Adrenal gland (tissue), 5 donors: ENCODE results near the gene IDH3G.
A peak's percentile ranks its signal among the peaks of the same experiment; 100 is the strongest.

Source experiments
- POLR2A ChIP-seq, 2 donors: fragments of 450-650 bp; IDR thresholded peaks; one replicate each; pipeline ENCODE4 v1.6.1; 2017; ENCODE audit warnings: antibody characterized with exemption in 2 of 2, mild to moderate bottlenecking in 2 of 2, moderate library complexity in 1 of 2
- TF ChIP-seq, protein P1 (sequence below), 6 experiments: fragments of 450-650 bp in 4 of 6; fragments of 200-600 bp in 2 of 6; sonication (generic) in 1 of 6; IDR thresholded peaks; 1 replicate in 5 of 6; 2 replicates in 1 of 6; pipeline versions ENCODE4 v1.5.1 to v1.8.0; 2016 to 2021; ENCODE audit warnings: antibody characterized with exemption in 6 of 6, mild to moderate bottlenecking in 2 of 6, moderate library complexity in 1 of 6
- donor health status: DM: no; HTN: no; CAD: no.

DNA sequence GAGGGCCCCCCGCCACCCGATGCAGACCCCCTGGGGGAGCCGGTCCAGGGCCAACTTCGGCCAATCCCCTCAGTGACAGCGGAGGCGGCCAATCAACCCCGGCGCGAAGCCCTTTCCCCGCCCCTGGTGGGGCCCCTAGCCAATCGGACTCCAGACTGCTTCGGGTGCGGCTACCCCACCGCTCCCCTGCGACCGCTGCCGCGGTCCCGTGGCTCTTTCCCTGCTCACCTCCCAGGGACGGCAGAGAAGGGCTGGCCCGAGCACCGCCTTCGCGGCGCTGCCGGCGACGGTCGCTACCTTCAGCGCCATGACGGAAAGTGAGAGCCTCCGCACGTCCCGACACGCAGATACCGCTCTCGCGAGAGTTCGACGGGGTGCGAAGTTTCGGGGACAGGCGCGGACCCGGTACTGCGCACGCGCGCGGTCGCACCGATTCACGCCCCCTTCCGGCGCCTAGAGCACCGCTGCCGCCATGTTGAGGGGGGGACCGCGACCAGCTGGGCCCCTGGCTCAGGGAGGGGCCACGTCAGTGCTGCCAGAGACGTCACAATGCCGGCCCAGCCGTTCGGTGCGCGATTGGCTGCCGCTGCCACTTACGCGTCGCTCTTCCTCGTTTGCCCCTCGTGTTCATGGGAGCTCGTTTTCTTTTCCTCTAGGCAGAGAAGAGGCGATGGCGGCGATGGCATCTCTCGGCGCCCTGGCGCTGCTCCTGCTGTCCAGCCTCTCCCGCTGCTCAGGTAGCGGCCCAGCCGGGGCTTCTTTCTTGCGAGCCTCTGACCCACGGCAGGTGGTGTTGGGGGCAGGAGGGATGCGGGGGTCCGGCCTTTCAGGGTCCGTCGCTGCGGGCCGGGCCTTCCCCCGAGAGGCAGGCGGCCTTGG, at the start of gene IDH3G, which contains the start of gene SSR4:
- TF ChIP-seq, protein P1, sequence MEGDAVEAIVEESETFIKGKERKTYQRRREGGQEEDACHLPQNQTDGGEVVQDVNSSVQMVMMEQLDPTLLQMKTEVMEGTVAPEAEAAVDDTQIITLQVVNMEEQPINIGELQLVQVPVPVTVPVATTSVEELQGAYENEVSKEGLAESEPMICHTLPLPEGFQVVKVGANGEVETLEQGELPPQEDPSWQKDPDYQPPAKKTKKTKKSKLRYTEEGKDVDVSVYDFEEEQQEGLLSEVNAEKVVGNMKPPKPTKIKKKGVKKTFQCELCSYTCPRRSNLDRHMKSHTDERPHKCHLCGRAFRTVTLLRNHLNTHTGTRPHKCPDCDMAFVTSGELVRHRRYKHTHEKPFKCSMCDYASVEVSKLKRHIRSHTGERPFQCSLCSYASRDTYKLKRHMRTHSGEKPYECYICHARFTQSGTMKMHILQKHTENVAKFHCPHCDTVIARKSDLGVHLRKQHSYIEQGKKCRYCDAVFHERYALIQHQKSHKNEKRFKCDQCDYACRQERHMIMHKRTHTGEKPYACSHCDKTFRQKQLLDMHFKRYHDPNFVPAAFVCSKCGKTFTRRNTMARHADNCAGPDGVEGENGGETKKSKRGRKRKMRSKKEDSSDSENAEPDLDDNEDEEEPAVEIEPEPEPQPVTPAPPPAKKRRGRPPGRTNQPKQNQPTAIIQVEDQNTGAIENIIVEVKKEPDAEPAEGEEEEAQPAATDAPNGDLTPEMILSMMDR (IDR thresholded peaks at IDR 0.05) = peak in 2 of 6 experiments; percentile 10 to 15
- TF ChIP-seq POLR2A (IDR thresholded peaks at IDR 0.05) = peak; percentile 38 to 58
